Kidney (tissue), 14 donors: ENCODE results near the gene RANBP10. TPM values are rescaled to one million over a fixed set of nuclear protein-coding genes. Genes with fewer than 3 reads are reported as not detected.

Experiments
- DNase-seq, 5 donors: peaks; one replicate each; pipeline ENCODE4 v3.0.0-alpha.2; 2013 to 2020
- FAIRE-seq: peaks from 2 replicates; lab custom pipeline; 2012; peaks lifted over from hg19 to GRCh38; lab: Jason Lieb, UNC
- H3K27ac ChIP-seq, 2 donors: one replicate each; pipeline ENCODE4 v1.7.0; 2013; ENCODE audit warnings: low read depth in 2 of 2, low read length in 2 of 2, inconsistent platforms in 1 of 2
- H3K27me3 ChIP-seq: one replicate; pipeline ENCODE4 v1.7.1; 2013; ENCODE audit warnings: low read length, inconsistent platforms; ENCODE audit not compliant: control insufficient read depth, insufficient read depth
- H3K36me3 ChIP-seq, 3 donors: one replicate each; pipeline versions ENCODE4 v1.7.0 to v1.7.1; 2013; ENCODE audit warnings: low read length in 3 of 3, control low read depth in 1 of 3, inconsistent platforms in 1 of 3; ENCODE audit not compliant: insufficient read depth in 3 of 3, control insufficient read depth in 2 of 3
- H3K4me1 ChIP-seq, 3 donors: one replicate each; pipeline versions ENCODE4 v1.7.0 to v1.7.1; 2013; ENCODE audit warnings: low read length in 3 of 3, inconsistent platforms in 1 of 3, low read depth in 1 of 3; ENCODE audit not compliant: control insufficient read depth in 2 of 3, insufficient read depth in 2 of 3
- H3K4me3 ChIP-seq, 3 donors: one replicate each; pipeline versions ENCODE4 v1.7.0 to v1.8.1; 2013; ENCODE audit warnings: low read length in 3 of 3, control low read depth in 1 of 3, inconsistent platforms in 1 of 3
- H3K9ac ChIP-seq, 3 donors: one replicate each; pipeline versions ENCODE4 v1.7.0 to v1.7.1; 2013; ENCODE audit warnings: low read length in 3 of 3, control low read depth in 1 of 3, inconsistent platforms in 1 of 3
- H3K9me3 ChIP-seq, 3 donors: one replicate each; pipeline versions ENCODE4 v1.7.0 to v1.7.1; 2013; ENCODE audit warnings: low read length in 3 of 3, control low read depth in 1 of 3, inconsistent platforms in 1 of 3; ENCODE audit not compliant: control insufficient read depth in 2 of 3, insufficient read depth in 1 of 3
- CTCF ChIP-seq: IDR thresholded peaks from 3 replicates; pipeline ENCODE4 v1.5.1; 2012; ENCODE audit warnings: mild to moderate bottlenecking, moderate library complexity, borderline replicate concordance; ENCODE audit not compliant: insufficient read depth; ENCODE audit errors: extremely low read depth
- intact Hi-C: fragments of 100-400 bp; cut with DNase I; formaldehyde crosslinking; loops from one replicate; pipeline ENCODE4 v1.11.1; 2022
- polyA plus RNA-seq: library from polyadenylated mRNA; stranded (reverse); fragments of 350-450 nt; fragmentation: Illumina TruSeq; extraction: RNeasy Lipid Tissue Mini Kit (QIAGEN cat#74804); gene quantifications from one replicate; pipeline ENCODE4 v1.2.3, GENCODE V29; 2014; ENCODE audit warnings: low read depth, low replicate concordance; ENCODE audit not compliant: insufficient read depth
- total RNA-seq: library from RNA; stranded (reverse); fragmentation: NEBNext Ultra II Directional; extraction: Animal tissue kit (Norgen Biotek cat#: 25700); gene quantifications from one replicate; pipeline ENCODE4 v1.2.1, GENCODE V29; 2021
- donor health status: control.
- donor health status: control.
- donor health status: control.
- donor health status: control.
- donor health status: control.
- donor health status: DM: yes; HTN: yes; CAD: no.
- donor health status: Normal renal cell carcinoma (clear cell type).

Gene RANBP10
- total and polyA plus RNA-seq, 2 donors from 2014 or later, result 7.0 to 22.3 TPM

- H3K27ac ChIP-seq, result no peak overlapping the region
- H3K9me3 ChIP-seq, result no peaks in the 10 kb centered on the region
- H3K4me1 ChIP-seq, result peaks cover 0 to 16% (median 11%) of the 10 kb centered on the region in 3 donors
- no peak overlapping the region for H3K4me3 ChIP-seq
- peak in 1 of 5 donors; percentile 7 for DNase-seq
- peaks cover 0 to 10% (median 8%) of the 10 kb centered on the region in 3 donors for H3K36me3 ChIP-seq
- FAIRE-seq, result no peak
- no peaks in the 10 kb centered on the region for H3K27me3 ChIP-seq
- intact Hi-C loops, result no loop called here
- H3K9ac ChIP-seq, result no peak overlapping the region
- TF ChIP-seq CTCF, result no peak
These were observed 4.5 kb downstream of the RANBP10 start for GRCh38 chr16:67801883-67802282.

DNA sequence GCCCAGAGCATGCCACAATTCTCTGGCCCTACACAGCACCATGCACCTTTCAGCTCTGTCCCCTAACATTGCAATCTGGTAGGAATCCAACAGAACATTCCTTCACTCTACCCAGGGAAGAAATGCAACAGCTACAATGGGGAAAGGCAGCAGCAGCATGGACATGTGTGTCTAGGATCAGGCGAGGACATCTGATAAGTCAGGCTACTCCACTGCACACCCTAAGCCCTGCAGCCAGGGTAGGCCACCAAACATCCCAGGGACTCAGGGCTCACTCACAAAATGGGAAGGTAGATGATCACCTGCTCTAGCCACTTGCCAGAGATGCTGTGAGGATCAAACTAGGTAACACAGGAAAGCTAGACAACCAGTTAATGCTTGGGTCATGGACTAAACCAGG, 5.1 kb downstream of the RANBP10 start:
- DNase-seq (no peak), FAIRE-seq (no peak)
- Histone ChIP-seq H3K27ac (no peak overlapping the region), H3K9me3 (no peaks in the 10 kb centered on the region), H3K4me1 (peaks cover 0 to 16% (median 11%) of the 10 kb centered on the region in 3 donors), H3K9ac (no peak overlapping the region), H3K36me3 (peaks cover 0 to 10% (median 8%) of the 10 kb centered on the region in 3 donors), H3K27me3 (no peaks in the 10 kb centered on the region), H3K4me3 (no peak overlapping the region)
- TF ChIP-seq CTCF, result no peak
- intact Hi-C loops, result no loop called here

GRCh38 chr16:67800338-67800926, 5.9 kb downstream of the RANBP10 start:
- Histone ChIP-seq H3K36me3 (peaks cover 0 to 10% (median 8%) of the 10 kb centered on the region in 3 donors), H3K27me3 (no peaks in the 10 kb centered on the region), H3K4me3 (no peak overlapping the region), H3K27ac (no peak overlapping the region), H3K4me1 (peaks cover 0 to 11% (median 8%) of the 10 kb centered on the region in 3 donors), H3K9me3 (no peaks in the 10 kb centered on the region), H3K9ac (no peak overlapping the region)
- no peak for TF ChIP-seq CTCF
- intact Hi-C loops, result no loop called here
- FAIRE-seq (no peak), DNase-seq (no peak)
